OCI-LY3 (cell line): ENCODE results near the gene PNMT.

Experiments used
- H2AFZ ChIP-seq: fragments of 200-600, 300-600 bp; shearing (Covaris generic); 2 replicates; pipeline ENCODE4 v1.6.0; 2014; ENCODE audit warnings: antibody characterized with exemption, low read depth, low read length
- H3K27ac ChIP-seq: fragments of 200-600, 300-600 bp; sonication (generic); 2 replicates; pipeline ENCODE4 v1.5.1; 2014; ENCODE audit warnings: mild to moderate bottlenecking, low read length, moderate library complexity, mixed read lengths
- H3K27me3 ChIP-seq: fragments of 200-600, 300-600 bp; sonication (generic); 2 replicates; pipeline ENCODE4 v1.6.1; 2014; ENCODE audit warnings: low read depth, low read length, mixed read lengths
- H3K36me3 ChIP-seq: fragments of 200-600, 300-600 bp; sonication (generic); replicated peaks from 2 replicates; pipeline ENCODE3; 2014; ENCODE audit warnings: low read depth, low read length, mixed read lengths
- H3K4me1 ChIP-seq: fragments of 300-600, 200-600 bp; sonication (generic); 2 replicates; pipeline ENCODE4 v1.6.1; 2014; ENCODE audit warnings: low read length, mixed read lengths
- H3K4me2 ChIP-seq: fragments of 200-600, 300-600 bp; sonication (generic); 2 replicates; pipeline ENCODE4 v1.6.1; 2014; ENCODE audit warnings: low read length, mixed read lengths
- H3K4me3 ChIP-seq: fragments of 300-600, 200-600 bp; sonication (generic); 2 replicates; pipeline ENCODE4 v1.5.1; 2014; ENCODE audit warnings: antibody characterized with exemption, mild to moderate bottlenecking, low read length, moderate library complexity
- H3K79me2 ChIP-seq: fragments of 300-600, 200-600 bp; shearing (Covaris generic); 2 replicates; pipeline ENCODE4 v1.6.1; 2014; ENCODE audit warnings: mild to moderate bottlenecking, low read length, mixed read lengths
- H3K9ac ChIP-seq: fragments of 300-600, 200-600 bp; shearing (Covaris generic); 2 replicates; pipeline ENCODE4 v1.6.0; 2014; ENCODE audit warnings: mild to moderate bottlenecking, low read length, moderate library complexity
- H3K9me3 ChIP-seq: fragments of 200-600, 300-600 bp; shearing (Covaris generic); 2 replicates; pipeline ENCODE4 v1.6.1; 2014; ENCODE audit warnings: low read length, mixed read lengths; ENCODE audit not compliant: insufficient read depth
- H4K20me1 ChIP-seq: fragments of 200-600, 300-600 bp; sonication (generic); 2 replicates; pipeline ENCODE4 v1.6.1; 2016; ENCODE audit warnings: low read length, mixed read lengths; ENCODE audit not compliant: insufficient read depth
- EZH2phosphoT487 ChIP-seq: fragments of 200-600 bp; shearing (Covaris generic); IDR thresholded peaks from 2 replicates; pipeline ENCODE4 v1.6.1; 2018; ENCODE audit warnings: antibody characterized with exemption, mixed run types, low read depth
- TF ChIP-seq, protein P1 (sequence below): fragments of 200-600, 300-600 bp; sonication (generic); IDR thresholded peaks from 2 replicates; pipeline ENCODE4 v1.5.1; 2014; ENCODE audit warnings: antibody characterized with exemption, low read length, low read depth

Gene PNMT

DNA sequence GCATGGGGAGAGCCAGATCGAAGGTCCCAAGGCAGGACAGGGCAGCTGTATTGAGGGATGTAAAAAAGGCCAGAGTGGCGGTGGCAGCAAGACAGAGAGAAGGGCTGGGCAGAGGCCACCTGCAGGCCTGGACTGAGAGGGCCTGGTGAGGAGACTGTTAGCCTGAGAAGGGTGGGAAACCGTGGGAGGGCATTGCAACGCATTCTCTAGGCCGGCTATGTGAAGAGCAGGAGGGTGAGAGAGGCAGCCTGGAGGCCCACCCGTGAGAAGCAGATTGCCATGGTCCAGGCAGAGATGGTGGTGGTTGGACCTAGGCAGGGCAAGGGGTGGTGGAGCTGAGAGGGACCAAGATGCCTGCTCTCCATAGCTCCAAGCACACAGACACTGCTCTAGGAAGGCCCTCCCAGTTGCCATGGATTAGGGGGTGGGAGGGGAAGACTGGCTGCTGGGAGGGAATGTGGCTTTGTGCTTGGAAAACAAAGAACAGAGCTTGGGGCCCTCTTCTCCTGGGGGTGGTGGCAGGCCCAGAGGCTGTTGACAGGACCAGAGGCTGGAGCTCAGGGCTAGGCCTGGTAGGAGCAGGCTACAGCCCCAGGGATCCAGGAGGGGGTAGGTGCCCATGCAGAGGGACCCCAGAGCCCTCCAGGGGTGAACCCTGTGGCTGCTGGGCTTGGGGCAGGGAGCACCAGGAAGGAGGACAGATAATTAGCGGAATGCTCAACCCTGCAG lies 15.5 kb upstream of the PNMT start:
- H3K36me3 ChIP-seq: no peaks in the 10 kb centered on the region
- H3K9me3 ChIP-seq: no peaks in the 10 kb centered on the region
- no peak overlapping the region for H3K27ac ChIP-seq
- H3K27me3 ChIP-seq: no peaks in the 10 kb centered on the region
- no peak overlapping the region for H3K4me2 ChIP-seq
- TF ChIP-seq, protein P1, sequence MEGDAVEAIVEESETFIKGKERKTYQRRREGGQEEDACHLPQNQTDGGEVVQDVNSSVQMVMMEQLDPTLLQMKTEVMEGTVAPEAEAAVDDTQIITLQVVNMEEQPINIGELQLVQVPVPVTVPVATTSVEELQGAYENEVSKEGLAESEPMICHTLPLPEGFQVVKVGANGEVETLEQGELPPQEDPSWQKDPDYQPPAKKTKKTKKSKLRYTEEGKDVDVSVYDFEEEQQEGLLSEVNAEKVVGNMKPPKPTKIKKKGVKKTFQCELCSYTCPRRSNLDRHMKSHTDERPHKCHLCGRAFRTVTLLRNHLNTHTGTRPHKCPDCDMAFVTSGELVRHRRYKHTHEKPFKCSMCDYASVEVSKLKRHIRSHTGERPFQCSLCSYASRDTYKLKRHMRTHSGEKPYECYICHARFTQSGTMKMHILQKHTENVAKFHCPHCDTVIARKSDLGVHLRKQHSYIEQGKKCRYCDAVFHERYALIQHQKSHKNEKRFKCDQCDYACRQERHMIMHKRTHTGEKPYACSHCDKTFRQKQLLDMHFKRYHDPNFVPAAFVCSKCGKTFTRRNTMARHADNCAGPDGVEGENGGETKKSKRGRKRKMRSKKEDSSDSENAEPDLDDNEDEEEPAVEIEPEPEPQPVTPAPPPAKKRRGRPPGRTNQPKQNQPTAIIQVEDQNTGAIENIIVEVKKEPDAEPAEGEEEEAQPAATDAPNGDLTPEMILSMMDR: no peak
- no peak for TF ChIP-seq EZH2phosphoT487
- no peak overlapping the region for H3K9ac ChIP-seq
- H3K4me3 ChIP-seq: no peak overlapping the region
- no peaks in the 10 kb centered on the region for H3K4me1 ChIP-seq
- H4K20me1 ChIP-seq: no peaks in the 10 kb centered on the region; the same call in 1 of the 2 replicates
- no peak overlapping the region for H2AFZ ChIP-seq
- no peaks in the 10 kb centered on the region for H3K79me2 ChIP-seq

DNA sequence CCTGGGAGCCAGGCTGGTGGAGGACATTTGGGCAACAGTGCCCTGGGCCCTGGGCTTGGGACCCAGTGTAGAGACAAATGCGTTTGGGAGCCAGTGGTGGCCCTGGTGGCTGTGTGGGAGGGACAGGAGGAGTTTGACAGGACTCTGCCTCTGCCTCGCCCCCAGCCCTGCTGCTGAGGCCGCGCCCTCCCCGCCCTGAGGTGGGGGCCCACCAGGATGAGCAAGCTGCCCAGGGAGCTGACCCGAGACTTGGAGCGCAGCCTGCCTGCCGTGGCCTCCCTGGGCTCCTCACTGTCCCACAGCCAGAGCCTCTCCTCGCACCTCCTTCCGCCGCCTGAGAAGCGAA lies 15.0 kb upstream of the PNMT start:
- no peaks in the 10 kb centered on the region for H3K9me3 ChIP-seq
- H3K27me3 ChIP-seq: no peaks in the 10 kb centered on the region
- no peak overlapping the region for H3K4me2 ChIP-seq
- no peak overlapping the region for H3K9ac ChIP-seq
- TF ChIP-seq, protein P1: no peak
- no peak for TF ChIP-seq EZH2phosphoT487
- H4K20me1 ChIP-seq: no peaks in the 10 kb centered on the region; the same call in 1 of the 2 replicates
- no peak overlapping the region for H3K27ac ChIP-seq
- H2AFZ ChIP-seq: no peak overlapping the region
- H3K79me2 ChIP-seq: no peaks in the 10 kb centered on the region
- H3K4me3 ChIP-seq: no peak overlapping the region
- H3K4me1 ChIP-seq: no peaks in the 10 kb centered on the region
- H3K36me3 ChIP-seq: peaks cover 4% of the 10 kb centered on the region

DNA sequence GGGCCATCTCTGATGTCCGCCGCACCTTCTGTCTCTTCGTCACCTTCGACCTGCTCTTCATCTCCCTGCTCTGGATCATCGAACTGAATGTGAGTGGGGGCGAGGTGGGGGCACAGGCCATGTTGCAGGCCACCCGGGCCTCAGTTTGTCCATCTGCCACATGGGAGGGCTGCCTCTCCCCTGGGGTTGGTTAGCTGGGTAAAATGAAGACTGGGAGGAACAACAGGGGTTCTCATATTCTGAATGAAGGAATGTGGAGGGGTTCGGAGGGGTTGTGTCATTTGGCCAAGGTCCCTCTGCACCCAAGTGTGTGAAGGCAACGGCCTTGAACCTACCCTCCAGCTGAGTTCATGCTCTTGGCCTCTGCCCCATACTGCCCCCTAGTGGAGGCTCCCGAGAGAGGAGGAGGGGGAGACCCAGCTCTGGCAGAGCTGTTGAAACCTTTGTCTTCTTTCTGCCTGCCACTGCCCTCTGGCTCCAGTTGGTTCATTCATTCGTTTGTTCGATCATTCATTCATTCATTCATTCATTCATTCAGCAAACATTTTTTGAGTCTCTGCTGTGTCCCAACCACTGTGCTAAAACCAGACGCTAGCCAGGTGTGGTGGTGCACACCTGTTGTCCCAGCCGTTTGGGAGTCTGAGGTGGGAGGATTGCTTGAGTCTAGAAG lies 14.5 kb upstream of the PNMT start:
- Histone ChIP-seq H4K20me1 (no peaks in the 10 kb centered on the region; the same call in 1 of the 2 replicates), H3K36me3 (peaks cover 4% of the 10 kb centered on the region), H3K79me2 (no peaks in the 10 kb centered on the region), H2AFZ (no peak overlapping the region), H3K9me3 (no peaks in the 10 kb centered on the region), H3K27me3 (no peaks in the 10 kb centered on the region), H3K27ac (no peak overlapping the region), H3K4me3 (no peak overlapping the region), H3K4me2 (no peak overlapping the region), H3K4me1 (peaks cover 3% of the 10 kb centered on the region), H3K9ac (no peak overlapping the region)
- TF ChIP-seq EZH2phosphoT487: no peak
- TF ChIP-seq, protein P1: peak; percentile 90

DNA sequence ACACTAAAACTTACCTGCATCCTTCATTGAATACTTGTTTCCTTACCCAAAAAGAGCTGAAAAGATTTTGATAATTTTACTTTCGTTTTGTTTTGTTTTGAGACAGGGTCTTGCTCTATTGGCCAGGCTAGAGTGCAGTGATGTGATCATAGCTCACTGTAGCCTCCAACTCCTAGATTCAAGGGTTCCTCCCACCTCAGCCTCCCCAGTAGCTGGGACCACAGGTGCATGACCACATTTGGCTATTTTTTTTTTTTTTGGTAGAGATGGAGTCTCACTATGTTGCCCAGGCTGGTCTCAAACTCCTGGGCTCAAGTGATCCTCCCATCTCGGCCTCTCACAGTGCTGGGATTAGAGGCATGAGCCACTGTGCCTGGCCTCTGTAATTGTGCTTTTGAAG lies 13.1 kb upstream of the PNMT start:
- TF ChIP-seq, protein P1: no peak
- no peak for TF ChIP-seq EZH2phosphoT487
- no peaks in the 10 kb centered on the region for H3K9me3 ChIP-seq
- H3K4me1 ChIP-seq: peaks cover 16% of the 10 kb centered on the region
- H3K9ac ChIP-seq: no peak overlapping the region
- no peaks in the 10 kb centered on the region for H3K79me2 ChIP-seq
- no peaks in the 10 kb centered on the region for H3K27me3 ChIP-seq
- H3K27ac ChIP-seq: no peak overlapping the region
- H3K4me3 ChIP-seq: no peak overlapping the region
- no peak overlapping the region for H2AFZ ChIP-seq
- peaks cover 4% of the 10 kb centered on the region for H3K36me3 ChIP-seq
- no peaks in the 10 kb centered on the region; the same call in 1 of the 2 replicates for H4K20me1 ChIP-seq
- H3K4me2 ChIP-seq: no peak overlapping the region
